HG03558 (cell line): ENCODE results near the gene CDH13.

Source experiments
- ATAC-seq: cut with Tn5 transposase; IDR thresholded peaks from one replicate; pipeline ENCODE4 v1.9.1; 2021; ENCODE audit warnings: moderate number of reproducible peaks; ENCODE audit not compliant: unreplicated experiment; ENCODE audit errors: extremely low read depth

The CDH13 gene

DNA sequence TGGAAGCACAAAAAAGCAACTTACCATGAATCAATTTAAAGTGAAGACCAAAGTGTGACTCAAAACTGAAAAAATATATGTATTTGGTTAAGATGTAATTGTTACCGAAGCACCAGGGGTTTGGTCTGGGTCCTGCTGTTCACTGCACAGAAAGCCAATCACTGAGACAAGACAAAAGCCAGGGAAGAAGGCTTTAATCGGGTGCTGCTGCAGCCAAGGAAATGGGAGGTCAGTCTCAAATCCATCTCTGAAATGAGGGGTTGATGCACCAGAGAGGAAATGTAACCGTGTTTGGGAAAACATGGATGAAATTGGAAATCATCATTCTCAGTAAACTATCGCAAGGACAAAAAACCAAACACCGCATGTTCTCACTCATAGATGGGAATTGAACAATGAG lies 1107.4 kb downstream of the CDH13 start:
- ATAC-seq = no peak

DNA sequence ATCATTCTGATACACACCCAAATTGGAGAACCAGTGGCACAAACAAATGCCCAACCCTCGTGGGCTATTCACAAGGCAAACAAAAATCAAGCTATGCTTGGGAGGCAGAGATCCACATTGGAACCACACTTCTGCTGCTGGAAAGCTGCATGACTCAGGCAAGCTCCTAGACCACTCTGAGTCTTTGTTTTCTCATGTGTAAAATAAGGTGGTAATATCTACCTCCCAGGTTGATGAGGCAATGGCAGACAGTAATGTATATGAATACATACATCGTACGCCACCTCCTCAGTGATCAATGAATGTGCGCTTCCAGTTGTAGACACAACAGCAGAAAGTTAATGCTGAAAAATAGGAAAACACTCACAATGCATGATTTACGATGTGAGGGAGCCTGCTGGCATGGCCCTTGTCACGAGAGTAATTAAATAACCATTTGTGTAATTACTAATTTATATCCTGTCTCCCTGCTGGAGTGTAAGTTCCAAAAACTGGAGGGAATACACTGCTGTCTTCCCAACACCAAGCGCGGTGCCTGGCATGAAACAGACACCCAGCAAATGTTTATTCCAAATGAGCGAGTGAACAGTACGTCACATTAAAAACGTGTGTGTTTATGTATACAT lies 1111.1 kb downstream of the CDH13 start:
- ATAC-seq = no peak

DNA sequence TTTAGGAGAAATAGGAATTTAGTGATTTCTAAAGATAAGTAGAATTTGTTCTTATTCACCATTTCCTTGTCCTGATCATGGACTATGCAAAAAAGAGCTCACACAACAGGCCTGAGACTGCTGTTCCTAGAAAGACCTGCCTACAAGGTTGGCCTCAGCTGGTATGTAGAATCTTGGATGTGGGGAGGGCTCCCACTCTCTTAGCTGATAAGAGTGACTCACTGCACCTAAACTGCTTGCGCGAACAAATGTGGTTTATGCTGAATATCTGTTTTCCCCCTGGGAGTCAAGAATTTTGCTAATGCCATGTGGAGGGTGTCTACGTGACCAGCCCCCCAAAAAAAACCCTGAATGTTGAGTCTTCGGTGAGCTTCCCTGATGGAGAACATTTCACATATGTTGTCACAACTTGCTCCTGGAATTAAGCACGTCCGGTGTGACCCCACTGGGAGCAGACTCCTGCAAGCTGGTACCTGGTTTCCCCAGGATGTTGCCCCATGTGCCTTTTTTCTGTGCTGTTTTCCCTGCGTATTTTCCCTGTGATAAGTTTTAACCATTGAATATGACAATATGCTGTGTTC lies 1112.2 kb downstream of the CDH13 start:
- ATAC-seq = no peak

DNA sequence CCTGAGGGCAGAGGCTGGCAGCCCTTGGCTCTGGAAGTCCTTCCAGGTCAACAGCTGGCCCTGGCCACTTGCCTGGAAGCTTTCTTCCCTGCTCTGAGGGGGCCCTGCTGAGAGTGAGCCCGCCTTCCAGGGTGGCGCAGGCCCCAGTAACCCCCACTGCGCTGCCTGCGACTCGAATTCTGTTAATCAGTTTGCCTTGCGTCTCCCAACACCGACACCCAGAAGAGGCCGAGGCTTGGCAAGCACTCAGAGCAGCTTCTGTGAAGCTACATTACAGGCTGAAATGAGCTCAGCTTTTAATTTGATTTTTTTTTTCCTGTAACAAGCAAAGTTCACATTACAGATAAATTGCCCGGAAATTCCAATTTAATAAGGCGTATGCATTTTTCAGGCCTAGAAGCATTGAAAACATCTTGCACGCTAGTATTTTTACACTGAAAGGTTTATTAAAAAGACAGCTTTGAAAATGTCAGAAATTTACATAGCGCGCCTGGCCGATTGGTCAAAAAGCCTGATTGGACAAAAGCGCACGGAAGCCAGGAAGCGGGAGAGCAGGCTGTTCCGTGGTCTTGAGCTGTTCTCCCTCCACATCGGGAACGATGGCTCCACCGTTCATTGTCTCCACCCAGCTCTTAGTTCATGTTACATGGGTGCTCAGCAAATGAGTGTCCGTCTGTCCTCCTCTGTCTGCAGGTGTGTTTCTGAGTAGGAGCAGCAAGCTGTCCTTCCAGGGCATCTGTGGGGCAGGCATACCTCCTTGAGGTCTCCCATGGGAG lies 1115.5 kb downstream of the CDH13 start:
- no peak for ATAC-seq

DNA sequence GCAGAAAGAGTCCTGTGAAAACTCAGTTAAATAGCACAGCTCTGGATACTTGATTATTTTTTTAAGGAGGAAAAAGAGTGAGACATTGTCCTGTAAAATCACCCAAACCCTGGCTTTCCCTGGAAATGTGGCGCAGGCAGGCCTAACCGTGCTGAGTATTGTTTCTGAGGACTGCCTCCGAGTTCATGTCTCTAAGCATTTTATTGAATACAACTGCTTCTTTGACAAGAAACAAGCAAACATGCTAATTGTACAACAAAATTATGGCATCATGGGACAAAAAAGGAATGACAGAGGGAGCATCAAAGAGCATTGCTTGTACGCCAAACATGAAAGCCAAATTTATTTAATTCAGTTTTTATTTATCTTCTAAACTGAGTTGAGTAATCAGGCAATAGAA lies 1116.5 kb downstream of the CDH13 start:
- ATAC-seq = no peak

DNA sequence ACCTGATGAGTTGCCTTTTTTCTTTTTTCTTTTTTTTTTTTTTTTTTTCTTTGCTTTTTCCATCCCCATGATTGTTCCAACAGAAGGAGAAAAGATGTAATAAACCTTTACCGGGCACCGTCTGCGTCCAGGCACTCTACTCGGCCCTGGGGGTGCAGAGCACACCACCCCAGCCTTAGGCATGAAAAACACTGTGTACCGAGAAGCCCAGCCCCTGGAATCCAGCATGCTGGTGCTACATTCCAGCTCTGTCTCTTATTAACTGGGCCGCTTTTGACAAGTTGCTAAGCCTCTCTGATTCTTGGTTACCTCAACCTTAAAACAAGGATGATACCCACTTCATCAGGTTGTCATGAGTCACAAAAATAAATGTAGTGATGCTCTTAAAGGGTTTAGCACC lies 1117.0 kb downstream of the CDH13 start:
- ATAC-seq = no peak

DNA sequence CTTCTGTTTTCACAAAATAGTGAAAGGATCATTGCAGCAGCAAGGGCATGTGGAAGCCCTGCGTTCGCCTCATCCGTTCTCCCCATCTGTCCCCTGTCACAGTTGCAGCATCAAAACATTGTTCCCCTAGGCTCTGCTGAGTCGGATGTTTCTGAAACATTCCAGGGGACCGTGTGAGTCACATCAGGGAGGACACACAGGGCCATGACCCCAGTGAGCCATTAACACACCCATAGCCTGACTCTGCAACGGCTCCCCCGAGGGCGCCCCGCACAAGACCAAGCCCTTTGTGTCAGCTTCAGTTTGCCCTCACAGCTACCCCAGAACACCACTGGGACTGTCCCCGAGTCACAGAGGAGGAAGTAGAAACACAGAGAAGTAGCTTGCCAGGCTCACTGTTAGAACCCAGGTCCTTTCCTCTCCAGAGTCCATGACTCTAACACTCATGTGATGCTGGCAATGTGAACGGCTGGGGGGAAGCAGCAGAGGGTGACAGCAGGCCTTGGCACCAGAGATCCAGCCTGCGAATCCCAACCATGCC lies 1117.7 kb downstream of the CDH13 start:
- no peak for ATAC-seq

DNA sequence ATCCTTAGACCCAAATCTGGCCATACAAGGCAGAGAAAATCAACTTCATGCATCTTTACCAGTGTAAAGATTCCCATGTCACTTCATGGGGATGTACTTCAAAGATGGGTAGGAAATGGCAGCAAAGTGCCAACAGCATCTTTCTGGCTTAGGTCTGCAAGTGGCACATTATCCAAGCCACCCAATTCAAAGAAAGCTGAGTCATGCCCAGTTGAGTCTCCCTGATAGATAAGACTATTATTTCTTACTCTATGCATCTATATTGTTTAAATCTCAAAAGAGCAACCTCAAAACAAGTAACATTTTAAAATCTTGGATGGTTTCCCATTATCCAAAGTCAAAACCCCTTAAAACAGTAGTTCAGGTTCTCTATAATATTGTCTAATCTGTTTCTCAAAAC lies 1119.8 kb downstream of the CDH13 start:
- no peak for ATAC-seq

DNA sequence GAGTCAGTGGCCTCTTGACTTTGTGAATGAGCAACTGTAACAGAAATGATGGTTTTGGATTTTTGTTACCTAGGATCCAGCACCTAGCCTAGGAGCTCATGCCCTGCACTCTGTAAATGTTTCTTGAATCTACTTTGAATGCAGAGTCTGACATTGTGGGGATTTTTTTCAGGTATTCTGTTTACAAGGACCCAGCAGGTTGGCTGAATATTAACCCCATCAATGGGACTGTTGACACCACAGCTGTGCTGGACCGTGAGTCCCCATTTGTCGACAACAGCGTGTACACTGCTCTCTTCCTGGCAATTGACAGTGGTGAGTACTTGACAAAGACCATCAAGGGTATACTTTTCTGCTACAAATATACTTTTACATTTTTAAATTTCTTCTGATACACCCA lies 1121.2 kb downstream of the CDH13 start:
- no peak for ATAC-seq

DNA sequence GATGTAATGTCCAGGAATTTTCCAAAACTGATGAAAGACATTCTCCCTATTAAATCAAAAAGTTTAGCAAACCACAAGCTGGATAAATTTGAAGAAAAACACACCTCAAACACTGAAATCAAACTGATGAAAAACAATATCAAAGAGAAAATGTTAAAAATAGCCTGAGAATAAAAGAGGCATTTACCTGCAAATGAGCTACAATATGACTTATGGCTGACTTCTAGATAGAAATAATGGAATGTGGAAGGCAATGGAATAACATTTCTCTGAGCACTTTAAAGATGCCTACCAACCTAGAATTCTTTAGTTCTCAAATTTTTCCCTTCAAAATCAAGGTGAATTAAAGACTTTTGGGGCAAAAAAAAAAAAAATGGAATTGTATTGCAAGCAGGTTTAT lies 1128.6 kb downstream of the CDH13 start:
- ATAC-seq = no peak

DNA sequence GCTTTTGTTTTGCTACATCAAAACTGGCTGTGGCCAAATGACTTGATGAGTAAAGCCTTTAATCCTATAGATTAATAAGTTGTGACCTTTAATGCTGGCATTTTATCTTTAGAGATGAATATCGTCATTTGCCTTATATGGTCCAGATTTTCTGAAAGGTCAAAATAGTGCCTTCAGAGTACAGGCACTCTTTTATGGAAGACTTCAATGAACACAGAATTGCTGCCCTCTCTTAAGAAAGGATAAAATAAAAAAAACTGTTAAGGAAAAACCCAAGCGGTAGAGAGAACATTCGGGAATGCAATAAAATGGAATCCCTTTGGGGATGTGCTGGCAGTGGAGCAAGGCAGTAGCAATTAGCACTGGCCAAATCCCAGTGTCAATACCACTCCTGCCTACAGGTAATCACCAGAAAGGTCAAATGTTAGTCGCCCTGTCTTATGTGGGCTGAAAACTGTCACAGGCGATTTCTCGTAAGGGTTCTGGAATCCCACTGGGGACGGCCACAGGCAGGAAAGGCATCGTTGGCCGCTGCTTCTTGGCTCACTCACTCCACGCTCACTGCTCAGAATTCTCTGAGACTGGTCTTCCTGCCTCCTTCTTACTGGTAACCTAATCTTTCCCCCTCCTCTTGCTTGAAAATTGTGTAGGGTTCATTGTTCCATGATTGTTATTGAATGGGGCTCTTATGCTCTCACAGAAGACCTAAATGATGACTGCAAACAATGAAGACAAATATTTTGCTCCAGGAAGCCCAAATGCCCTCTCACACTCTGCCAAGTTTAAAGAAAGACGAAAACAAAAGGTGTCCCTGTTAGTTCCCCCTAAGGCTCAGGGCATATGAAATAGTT lies 1135.6 kb downstream of the CDH13 start:
- no peak for ATAC-seq

DNA sequence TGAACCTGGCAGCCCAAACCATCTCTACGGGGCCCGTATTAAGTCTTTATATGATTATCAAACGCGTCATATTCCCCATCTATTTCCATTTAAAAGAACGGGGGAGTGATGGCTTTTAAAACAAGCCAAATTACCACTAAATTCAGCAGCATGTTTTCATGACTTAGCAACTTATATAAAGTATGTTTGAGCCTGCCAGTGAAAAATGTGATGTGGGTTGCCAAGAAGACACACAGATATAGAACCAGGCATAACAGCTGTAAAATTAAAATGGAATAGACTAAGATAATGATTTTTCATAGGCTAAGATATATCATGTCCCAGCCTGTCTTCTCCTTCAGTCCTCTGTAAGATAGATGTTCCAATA lies 1136.2 kb downstream of the CDH13 start:
- no peak for ATAC-seq

DNA sequence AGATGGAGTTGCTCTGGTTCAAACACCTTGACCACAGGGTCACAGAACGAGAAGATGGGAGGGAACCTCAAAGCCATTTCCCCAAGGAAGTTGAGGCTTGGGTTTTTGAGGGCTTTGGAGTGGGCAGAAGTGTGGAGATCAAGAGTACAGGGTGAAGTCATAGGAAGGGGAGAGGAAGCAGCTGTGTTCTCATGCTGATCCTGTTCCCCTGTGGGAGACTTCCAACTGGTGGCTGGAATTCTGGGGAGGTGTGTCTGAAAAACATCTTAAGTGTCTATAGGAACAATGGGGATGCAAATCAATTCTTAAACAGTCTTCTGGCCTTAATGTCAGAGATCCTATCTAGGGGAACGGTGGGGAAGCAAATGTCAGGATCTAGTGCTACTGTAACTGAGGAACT lies 1142.2 kb downstream of the CDH13 start:
- ATAC-seq = no peak

DNA sequence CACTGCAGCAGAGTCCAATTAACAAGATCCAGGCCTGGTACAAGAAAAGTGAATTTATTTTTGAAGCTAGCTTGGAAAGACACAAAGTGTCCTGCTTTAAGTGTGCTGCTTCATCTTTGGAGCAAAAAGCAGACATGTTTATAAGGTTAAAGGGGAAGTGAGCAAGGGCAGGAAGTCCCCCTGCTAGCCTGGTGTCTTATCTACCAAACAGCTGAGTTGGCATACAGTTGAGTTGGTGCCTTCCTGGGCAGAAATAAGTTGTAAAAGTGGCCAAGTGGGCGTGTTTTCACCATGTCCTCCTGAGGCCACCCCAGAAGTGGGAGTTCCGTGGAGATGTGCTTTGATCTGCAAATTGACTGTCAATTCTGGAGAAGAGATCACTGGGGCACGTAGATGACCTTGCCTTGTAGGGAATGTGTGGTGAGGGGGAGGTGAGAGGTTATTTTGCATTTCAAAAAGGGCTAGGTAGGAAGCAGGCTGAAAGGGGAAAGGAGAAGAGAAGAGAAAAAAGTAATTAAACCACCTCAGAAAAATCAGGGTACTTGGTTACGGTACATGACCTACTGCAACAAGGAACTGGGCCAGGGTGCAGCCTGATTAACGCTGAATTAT lies 1142.7 kb downstream of the CDH13 start:
- no peak for ATAC-seq

DNA sequence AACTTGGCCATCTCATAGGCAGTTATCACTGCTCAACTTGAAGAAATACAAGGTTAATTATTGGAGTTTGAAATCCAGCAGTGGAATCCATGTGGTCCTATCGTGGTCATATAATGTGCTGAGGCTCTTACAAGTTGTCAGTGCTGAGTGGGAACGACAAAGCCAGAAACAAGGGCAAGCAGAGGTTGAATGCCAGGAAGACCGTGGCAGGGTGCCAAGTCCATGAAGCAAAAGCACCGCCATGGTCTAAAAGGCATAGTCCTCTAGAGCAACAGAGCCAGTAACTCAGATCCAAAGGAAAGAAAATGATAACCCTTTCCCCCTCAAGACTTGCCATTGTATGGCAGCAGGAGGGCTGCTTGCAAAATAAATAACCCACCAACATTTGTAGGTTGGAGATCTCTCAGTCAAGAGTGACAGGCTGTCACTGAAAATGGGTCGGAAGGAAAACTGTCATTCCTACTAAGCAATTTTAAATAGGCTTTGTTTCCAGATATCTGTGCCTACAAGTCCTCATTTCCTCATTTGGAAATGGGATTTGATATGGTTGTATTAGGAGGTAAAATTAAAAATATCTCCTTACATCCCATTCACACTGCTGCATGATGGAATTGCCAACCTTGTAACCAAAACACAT lies 1144.7 kb downstream of the CDH13 start:
- ATAC-seq = no peak

DNA sequence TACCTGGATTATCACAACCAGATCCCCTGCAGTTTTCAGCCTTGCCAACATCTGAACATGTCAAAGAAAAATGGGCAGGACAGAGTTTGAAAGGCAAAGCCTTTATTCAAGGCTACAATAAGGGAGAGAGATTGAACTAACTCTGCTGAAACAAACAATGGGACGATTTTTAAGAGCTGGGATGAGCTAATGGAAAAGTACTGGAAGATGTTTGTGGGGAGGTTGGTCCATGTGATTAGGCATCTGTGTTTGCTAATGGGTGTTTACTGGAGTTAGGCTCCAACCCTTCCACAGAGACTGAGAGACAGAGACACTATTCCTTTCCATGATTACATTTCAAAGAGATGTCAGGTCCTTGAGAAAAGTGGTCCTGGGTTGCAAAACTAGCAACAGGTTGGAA lies 1146.0 kb downstream of the CDH13 start:
- no peak for ATAC-seq

DNA sequence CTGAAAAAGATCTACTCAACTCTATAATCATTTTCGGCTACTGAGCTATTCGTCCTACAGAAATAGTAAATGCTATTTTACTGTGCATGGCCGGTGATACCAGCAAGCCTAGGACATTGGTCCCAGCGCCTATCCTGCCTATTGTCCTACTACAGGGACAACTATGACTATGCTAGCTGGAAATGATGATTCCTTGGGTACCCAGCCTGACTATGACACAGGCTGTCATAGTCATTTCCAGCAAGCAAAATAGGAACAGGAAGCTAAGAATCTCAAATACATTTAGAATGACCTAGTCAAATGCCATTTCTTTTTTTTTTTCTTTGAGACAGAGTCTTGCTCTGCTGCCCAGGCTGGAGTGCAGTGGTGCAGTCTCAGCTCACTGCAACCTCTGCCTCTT lies 1147.3 kb downstream of the CDH13 start:
- ATAC-seq = no peak

DNA sequence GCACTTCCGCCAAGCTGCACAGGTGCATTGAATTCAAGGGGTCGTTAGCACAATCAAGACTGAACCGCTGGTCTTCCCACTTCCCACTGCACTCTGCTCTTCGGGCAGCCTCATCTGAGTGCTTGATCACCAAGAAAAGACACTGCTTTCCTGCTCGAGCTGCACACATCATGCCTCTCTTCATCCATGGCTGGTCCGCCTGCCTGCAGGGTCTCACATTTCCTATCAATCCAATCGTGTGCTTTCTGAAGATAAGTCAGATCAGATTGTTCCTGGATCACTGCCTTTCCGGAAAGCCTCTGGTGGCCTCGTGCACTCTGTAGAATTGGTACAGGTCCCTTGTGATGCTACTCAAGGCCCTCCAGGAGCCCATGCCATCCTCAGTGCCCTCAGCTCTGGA lies 1150.2 kb downstream of the CDH13 start:
- ATAC-seq = no peak

DNA sequence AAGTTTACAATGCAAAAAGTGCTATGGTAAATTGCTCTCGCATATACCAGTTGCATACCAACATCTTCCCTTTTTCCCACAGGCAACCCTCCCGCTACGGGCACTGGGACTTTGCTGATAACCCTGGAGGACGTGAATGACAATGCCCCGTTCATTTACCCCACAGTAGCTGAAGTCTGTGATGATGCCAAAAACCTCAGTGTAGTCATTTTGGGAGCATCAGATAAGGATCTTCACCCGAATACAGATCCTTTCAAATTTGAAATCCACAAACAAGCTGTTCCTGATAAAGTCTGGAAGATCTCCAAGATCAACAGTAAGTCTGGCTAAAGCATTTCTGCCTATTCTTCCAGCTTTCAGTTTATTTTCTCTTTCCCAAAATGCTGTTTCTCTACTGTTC lies 1153.1 kb downstream of the CDH13 start:
- ATAC-seq = no peak

DNA sequence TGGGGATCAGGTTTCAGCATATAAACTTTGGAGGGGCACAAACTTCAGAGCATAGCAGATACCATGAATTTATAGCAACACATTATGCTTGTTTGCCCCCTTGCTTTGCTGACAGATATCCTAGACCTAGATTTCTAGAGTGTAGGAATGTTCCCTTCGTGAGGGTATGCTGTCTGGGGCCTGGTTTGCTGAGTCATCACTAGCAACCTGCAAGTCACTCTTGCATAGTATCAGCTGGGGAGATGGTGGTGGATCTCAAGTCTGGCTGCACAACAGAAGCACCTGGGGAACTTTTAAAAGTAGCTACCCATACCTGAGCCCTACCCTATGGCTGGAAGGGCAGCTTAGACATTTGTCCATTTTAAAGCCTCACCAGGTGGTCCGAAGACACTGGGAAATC lies 1158.7 kb downstream of the CDH13 start:
- no peak for ATAC-seq
